Neural progenitor cell (in vitro differentiated cells): Measurements from ENCODE around the gene KRTAP6-1.

Experiments
- CTCF ChIP-seq: fragments of 200-600 bp; sonication (generic); IDR thresholded peaks from 2 replicates; pipeline ENCODE4 v1.5.1; 2017; ENCODE audit warnings: antibody characterized with exemption, mild to moderate bottlenecking
- EZH2 ChIP-seq: fragments of 200-600 bp; sonication (generic); IDR thresholded peaks from 2 replicates; pipeline ENCODE4 v1.6.1; 2017; ENCODE audit warnings: antibody characterized with exemption, mild to moderate bottlenecking, moderate library complexity

DNA sequence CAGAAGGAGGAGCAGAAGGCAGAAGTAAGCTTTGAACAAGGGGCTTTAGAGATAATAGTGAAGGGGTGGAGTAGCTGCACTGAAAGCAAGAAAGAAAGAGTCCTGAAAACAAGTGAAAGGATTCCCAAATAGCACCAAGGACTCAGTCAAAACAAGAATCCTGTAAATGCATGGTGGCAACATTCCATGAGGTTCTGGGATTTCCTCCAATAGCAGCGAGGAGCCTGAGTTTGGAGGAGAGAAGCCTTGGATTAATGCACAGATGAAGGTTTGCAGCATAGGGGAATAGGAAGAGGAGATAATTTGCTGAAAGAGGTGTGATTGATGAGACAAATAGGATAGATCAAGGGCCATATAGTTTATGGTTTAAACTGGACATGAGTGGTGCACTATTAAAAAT, 34.4 kb downstream of the KRTAP6-1 start:
- no peak for TF ChIP-seq CTCF
- no peak for TF ChIP-seq EZH2
